Astrocyte of the cerebellum (primary cell): ENCODE data around the gene TESMIN.
A peak's percentile ranks its signal among the peaks of the same experiment; 100 is the strongest.

Source experiments
- DNase-seq: peaks from one replicate; pipeline ENCODE4 v3.0.0-alpha.2; 2011; ENCODE audit warnings: low read depth
- H3K4me3 ChIP-seq: 2 replicates; pipeline ENCODE4 v1.5.1; 2011; ENCODE audit warnings: mild to moderate bottlenecking, low read depth, low read length, moderate library complexity
- in situ Hi-C: cut with HindIII; loops from 2 replicates; pipeline ENCODE4 v1.10.0; 2017; ENCODE audit warnings: low sequenced_read_pairs
- TF ChIP-seq, protein P1 (sequence below): IDR thresholded peaks from 2 replicates; pipeline ENCODE4 v1.5.1; 2012; ENCODE audit warnings: low read length, low read depth, moderate library complexity, mild to moderate bottlenecking; ENCODE audit errors: missing control alignments

The TESMIN gene

GRCh38 chr11:68683536-68684384 is 67.6 kb downstream of the TESMIN start:
- H3K4me3 ChIP-seq = no peak overlapping the region

GRCh38 chr11:68683121-68683520 is 68.2 kb downstream of the TESMIN start:
- H3K4me3 ChIP-seq = no peak overlapping the region
- in situ Hi-C loops = no loop called here

More at GRCh38 chr11:68683536-68684384, 67.6 kb downstream of the TESMIN start:
- TF ChIP-seq, protein P1, sequence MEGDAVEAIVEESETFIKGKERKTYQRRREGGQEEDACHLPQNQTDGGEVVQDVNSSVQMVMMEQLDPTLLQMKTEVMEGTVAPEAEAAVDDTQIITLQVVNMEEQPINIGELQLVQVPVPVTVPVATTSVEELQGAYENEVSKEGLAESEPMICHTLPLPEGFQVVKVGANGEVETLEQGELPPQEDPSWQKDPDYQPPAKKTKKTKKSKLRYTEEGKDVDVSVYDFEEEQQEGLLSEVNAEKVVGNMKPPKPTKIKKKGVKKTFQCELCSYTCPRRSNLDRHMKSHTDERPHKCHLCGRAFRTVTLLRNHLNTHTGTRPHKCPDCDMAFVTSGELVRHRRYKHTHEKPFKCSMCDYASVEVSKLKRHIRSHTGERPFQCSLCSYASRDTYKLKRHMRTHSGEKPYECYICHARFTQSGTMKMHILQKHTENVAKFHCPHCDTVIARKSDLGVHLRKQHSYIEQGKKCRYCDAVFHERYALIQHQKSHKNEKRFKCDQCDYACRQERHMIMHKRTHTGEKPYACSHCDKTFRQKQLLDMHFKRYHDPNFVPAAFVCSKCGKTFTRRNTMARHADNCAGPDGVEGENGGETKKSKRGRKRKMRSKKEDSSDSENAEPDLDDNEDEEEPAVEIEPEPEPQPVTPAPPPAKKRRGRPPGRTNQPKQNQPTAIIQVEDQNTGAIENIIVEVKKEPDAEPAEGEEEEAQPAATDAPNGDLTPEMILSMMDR = no peak
- in situ Hi-C loops = no loop called here
- DNase-seq = no peak

GRCh38 chr11:68682531-68682961 is 68.8 kb downstream of the TESMIN start:
- in situ Hi-C loops = no loop called here
- TF ChIP-seq, protein P1 = no peak
- H3K4me3 ChIP-seq = no peak overlapping the region
- no peak for DNase-seq

More at GRCh38 chr11:68683121-68683520, 68.2 kb downstream of the TESMIN start:
- TF ChIP-seq, protein P1 = no peak
- no peak for DNase-seq

- H3K4me3 ChIP-seq = no peak overlapping the region
- no peak for DNase-seq
- in situ Hi-C loops = no loop called here
- TF ChIP-seq, protein P1 = no peak
These were observed 70.6 kb downstream of the TESMIN start for GRCh38 chr11:68680541-68681231.

DNA sequence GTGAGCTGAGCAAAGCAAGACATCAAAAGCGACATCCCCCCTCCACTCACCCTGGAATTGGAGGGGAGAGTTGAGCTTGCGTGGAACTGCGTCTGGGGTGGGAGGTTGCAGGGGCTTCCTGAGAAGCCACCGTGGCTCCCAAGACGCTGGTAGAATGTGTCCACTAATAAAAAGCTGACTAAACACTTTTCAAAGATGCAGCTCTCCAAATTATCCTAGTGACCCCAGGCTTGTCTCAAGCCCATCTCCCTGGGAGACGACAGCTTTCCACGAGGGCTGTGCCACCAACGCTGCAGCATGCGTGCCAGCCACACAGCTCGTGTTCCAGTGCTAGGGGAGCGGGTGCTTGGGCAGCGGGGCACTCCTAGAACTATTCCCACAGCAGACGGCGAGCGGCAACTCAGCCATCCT is 73.3 kb downstream of the TESMIN start:
- TF ChIP-seq, protein P1 = no peak
- in situ Hi-C loops = no loop called here
- no peak for DNase-seq
- no peak overlapping the region for H3K4me3 ChIP-seq

GRCh38 chr11:68677432-68677831 is 73.9 kb downstream of the TESMIN start:
- in situ Hi-C loops = no loop called here
- DNase-seq = peak; percentile 36
- TF ChIP-seq, protein P1 = no peak
- no peak overlapping the region for H3K4me3 ChIP-seq
